Activated CD4-positive, alpha-beta T cell treated with anti-CD3 and anti-CD28 coated beads, Interleukin-2, Interleukin-6, amounts not matched to agents 100 ng/mL and 50 ng/mL, durations not matched to agents 16 hours and 8 hours (primary cell): ENCODE results near the gene SLC22A4.

Source experiments
- DNase-seq: peaks from one replicate; pipeline ENCODE4 v3.0.0-alpha.2; 2020

Gene SLC22A4

DNA sequence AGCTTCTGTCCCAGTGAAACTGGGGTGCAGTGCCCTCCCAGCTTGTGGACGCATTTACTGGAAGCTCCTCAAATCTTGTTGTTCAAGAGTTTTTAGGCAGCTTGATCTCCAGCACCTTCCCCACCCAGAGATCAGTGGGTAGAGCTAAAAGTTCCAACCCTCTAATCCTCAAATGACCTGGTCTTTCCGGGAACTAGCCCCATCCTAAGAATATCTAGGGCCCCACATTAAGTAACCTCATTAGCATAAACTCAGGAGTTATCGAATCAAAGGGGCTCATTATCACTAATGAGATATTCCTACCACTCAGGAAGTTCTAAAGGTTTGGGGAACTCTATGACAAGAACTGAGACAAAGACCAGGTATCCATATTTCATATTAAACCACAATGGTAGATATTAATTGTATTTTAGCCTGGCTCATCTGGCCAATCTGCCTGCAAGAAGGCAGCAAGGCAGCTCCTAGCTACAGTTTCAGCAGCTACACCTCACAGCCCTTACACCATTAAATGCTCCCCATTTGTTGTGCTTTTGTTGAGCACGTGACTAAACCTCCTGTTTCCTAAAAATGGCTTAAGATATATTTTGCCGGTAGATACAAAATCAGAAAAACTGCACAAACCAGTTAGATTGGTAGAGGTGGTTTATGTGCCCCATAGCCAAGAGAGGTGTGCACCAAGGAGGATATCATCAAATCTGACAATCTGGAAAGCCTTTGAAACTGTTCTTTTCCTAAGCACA is 50.8 kb downstream of the SLC22A4 start:
- no peak for DNase-seq

DNA sequence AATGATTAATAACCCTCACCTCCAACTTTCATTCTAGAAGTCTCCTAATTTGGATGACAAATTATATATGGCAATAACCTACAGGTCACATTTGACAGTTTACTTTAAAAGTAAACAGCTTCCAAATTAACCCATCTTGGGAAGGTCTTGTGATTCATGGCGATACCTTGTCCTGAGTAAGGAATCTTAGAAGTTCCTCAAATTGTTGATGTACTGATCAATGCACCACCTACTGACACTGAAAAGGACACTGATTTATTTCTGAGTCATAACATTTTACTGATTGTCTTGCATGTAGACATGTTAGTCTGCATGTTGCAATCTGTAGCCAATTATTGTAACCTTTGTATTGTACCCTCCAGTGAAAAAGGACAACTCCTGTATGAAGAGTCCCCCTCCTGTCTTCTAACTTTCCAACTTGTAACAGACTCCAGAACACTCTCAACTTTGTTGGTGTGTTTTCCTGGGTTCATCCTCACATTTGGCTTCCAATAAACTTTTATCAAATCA is 59.3 kb downstream of the SLC22A4 start:
- no peak for DNase-seq

DNA sequence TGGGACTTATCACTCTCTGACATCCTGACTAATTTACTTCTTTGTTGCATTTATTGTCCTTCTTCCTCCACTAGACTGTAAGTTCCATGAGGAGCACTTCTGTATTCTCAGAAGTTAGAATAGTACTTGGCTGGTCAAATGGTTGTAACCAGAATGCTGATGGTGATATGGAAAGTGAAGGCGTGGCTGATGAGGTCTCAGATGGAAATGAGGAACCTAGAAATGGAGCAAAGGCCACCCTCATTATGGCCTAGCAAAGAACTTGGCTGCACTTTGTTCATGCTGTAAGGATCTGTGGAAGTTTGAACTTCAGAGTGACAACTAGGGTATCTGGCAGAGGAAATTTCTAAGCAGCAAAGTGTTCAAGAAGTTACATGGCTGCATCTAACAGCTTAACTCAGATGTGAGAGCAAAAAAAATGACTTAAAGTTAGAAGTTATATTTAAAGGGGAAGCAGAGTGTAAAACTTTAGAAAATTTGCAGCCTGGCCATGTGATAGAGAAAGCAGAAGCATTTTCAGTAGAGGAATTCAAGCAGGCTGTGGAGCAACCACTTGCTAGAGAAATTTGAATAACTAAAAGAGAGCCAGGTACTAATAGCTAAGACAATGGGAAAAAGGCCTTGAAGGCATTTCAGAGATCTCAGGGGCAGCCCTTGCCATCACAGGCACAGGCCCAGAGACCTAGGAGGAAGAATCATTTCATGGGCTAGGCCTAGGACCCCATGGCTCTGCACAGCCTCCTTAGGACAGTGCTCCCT is 60.4 kb downstream of the SLC22A4 start:
- DNase-seq: no peak

- no peak for DNase-seq
These were observed 61.1 kb downstream of the SLC22A4 start for GRCh38 chr5:132355140-132355765.

DNA sequence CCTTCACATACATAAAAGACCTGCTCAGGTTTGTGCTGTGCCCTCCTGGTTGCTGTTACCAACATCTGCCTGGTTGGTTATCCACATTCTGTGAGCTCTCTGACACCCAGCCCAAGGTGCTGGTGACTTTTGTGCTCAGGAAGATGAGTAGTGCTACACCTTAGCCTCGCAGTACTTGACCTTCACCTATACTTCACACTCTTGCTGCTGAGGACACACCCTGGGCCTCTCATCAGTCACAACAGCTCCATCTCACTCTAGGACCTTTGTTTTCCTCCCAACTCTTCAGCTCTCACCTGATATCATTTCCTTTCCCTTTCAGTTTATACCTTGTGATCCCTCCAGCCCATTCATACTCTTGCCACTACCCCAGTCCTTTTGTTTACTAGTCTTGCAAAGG is 64.6 kb downstream of the SLC22A4 start:
- DNase-seq: no peak

DNA sequence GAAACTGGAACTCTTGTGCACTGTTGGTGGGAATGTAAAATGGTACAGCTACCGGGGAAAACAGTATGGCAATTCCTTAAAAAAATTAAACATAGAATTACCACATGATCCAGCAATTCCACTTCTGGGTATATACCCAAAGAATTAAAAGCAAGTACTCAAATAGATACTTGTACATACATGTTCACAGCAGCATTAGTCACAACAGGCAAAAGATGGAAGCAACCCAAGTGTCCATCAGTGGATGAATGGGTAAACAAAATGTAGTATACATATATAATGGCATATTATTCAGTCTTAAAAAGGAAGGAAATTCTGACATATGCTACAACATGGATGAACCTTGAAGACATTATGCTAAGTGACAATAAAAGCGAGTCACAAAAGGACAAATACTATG is 67.9 kb downstream of the SLC22A4 start:
- DNase-seq: no peak

- DNase-seq: no peak
These were observed 69.4 kb downstream of the SLC22A4 start for GRCh38 chr5:132363431-132364112.

GRCh38 chr5:132364319-132364718 is 70.1 kb downstream of the SLC22A4 start:
- DNase-seq: no peak

DNA sequence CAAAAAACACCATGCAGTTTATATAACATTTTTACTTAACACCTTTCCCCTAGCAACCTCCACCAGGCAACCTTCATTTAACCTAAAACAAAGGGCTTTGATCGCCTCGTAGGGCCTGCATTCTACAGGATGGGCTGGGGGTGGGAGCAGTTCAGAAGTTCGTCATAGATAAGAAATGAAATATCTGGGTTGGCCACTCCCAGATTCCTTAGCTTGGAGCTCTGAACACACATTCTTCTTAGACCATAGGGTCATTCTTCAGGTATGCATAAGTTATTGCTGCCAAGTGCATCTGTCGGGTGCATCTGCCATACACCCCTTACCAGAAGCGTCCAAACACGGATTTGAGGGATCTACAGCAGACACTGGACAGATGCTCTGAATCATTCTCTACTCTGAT is 71.0 kb downstream of the SLC22A4 start:
- no peak for DNase-seq

DNA sequence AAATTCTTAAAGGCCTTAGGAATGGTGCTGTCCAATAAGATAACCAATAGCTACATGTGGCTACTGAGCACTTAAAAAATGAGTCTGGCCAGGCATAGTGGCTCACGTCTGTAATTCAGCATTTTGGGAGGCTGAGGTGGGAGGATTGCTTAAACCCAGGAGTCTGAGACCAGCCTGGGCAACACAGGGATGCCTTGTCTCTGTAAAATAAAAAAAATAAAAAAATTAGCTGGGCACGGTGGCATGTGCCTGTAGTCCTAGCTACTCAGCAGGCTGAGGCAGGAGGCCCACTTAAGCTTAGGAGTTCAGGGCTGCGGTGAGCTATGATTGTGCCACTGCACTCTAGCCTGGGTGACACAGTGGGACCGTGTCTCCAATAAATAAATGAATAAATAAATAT is 74.0 kb downstream of the SLC22A4 start:
- no peak for DNase-seq

- no peak for DNase-seq
These were observed 74.8 kb downstream of the SLC22A4 start for GRCh38 chr5:132369007-132369473.

- peak; percentile 74 for DNase-seq
These were observed 75.4 kb downstream of the SLC22A4 start, which contains the start of gene SLC22A5 for GRCh38 chr5:132369474-132370180. Gene SLC22A5, plus strand, starts transcription at chr5:132369710. Its CDS starts 263 bp downstream, at chr5:132369973.

- no peak for DNase-seq
These were observed 76.2 kb downstream of the SLC22A4 start for GRCh38 chr5:132370181-132370970.

DNA sequence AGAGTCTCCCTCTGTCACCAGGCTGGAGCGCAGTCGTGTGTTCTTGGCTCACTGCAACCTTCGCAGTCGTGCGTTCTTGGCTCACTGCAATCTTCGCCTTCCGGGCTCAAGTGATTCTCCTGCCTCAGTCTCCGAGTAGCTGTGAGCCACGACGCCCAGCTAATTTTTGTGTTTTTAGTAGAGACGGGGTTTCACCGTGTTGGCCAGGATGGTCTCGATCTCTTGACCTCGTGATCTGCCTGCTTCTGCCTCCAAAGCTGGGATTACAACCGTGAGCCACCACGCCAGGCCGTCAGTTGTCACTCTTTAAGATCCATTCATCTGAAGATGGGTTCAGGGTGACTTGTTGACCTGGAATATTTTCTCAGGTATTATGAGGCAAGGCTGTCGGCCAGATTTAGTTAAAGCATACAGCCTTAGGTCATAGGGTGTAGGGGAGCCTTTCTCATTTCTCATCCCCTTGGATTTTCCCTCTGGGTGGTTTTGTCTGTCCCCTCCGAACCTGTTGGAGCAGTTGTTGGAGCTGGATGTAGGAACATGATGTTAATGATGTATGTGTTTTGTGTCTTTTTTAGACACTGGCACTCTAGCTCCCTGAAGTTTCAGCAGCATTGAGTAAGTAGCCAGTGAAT is 76.9 kb downstream of the SLC22A4 start:
- no peak for DNase-seq

GRCh38 chr5:132371603-132371994 is 77.4 kb downstream of the SLC22A4 start:
- no peak for DNase-seq

- no peak for DNase-seq
These were observed 77.9 kb downstream of the SLC22A4 start for GRCh38 chr5:132372127-132372526.

GRCh38 chr5:132372542-132372941 is 78.3 kb downstream of the SLC22A4 start:
- no peak for DNase-seq

GRCh38 chr5:132375957-132376356 is 81.8 kb downstream of the SLC22A4 start:
- no peak for DNase-seq

DNA sequence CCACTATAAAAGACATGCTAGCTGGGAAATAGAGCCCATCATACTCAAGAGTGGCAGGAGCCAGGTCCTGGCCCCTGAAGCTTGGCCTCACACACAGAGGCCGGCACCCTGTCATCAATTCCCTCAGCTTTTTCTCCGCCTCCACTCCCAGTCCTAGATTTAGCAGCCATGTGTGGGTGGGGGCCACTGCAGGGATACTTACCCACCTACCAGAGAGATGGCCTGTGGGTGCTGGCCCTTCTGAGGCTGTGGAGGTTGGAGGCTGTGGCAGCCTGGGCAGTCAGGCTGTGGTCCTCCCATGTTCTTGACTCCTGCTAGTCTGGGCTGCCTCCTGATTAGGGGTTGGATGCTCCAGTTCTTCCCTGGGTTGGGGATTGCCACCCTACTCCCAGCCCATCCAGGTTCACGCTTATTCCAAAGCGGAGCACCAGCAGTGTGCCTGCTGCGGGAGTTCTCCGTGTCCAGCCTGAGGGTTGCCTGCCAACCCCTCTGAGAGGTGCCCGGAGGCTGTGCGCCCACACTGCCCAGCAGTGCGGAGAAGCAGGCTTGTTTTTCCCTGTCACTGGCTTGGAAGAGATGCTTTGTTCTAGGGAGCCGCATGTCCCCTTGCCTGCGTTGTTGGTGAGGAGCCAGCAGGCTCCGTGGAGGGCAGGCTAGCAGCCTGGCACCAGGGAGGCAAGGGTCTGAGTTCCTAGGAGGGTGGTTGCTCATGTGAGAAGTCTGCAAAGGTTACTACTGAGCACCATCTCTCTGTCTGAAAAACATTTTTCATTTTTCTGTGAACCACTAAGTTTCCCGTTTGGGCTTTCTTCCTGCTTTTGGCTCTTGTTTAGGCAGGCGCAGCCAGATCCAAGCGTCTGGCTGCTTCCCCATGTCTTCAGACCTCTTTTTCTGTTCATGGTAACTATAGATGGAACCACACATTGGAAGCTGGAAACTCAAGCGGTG is 82.8 kb downstream of the SLC22A4 start:
- DNase-seq: no peak

- no peak for DNase-seq
These were observed 83.5 kb downstream of the SLC22A4 start for GRCh38 chr5:132377738-132378137.
